Fibroblast of lung (primary cell): Measurements from ENCODE around the gene IRGQ.

Experiments used
- CTCF ChIP-seq, 2 donors: IDR thresholded peaks in 1 of 2; conservative IDR thresholded peaks in 1 of 2; 1 replicate in 1 of 2; 2 replicates in 1 of 2; pipeline ENCODE4 v1.5.1; 2011 to 2012; ENCODE audit warnings: low read length in 2 of 2, control low read depth in 1 of 2, inconsistent platforms in 1 of 2, low read depth in 1 of 2, mild to moderate bottlenecking in 1 of 2
- EZH2 ChIP-seq: IDR thresholded peaks from 2 replicates; pipeline ENCODE4 v1.5.1; 2012; ENCODE audit warnings: low read length, control low read depth, mild to moderate bottlenecking; ENCODE audit errors: missing control alignments

DNA sequence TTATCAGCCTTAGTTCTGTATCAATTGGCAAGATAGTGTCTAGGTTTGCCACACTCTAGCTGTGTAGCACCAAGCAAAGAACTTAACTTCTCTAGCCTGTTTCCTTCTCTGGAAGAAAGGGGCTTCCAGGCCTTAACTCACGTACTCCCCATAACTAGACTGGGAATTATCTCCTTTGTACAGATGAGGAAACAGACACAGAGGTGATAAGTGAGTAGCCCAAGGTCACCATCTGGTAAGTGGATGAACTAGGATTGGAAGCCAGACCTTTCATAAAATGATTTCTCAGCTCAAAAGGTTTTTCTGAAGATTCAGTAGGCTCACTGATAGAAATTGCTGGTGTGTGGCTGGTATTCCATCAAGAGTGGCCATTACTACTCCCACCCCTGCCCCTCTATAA, 20.4 kb upstream of the IRGQ start:
- no peak for TF ChIP-seq CTCF (conservative IDR thresholded peaks at IDR 0.05 in 1 of 2, IDR thresholded peaks at IDR 0.05 in 1 of 2; ENCODE audit: low read depth in 1 of 2, low read length in 2 of 2)
- TF ChIP-seq EZH2: no peak
